GM13977 (cell line): ENCODE measurements around the gene PCDHGA7.
"Not testable (repeated sequence)": the region's sequence is repeated elsewhere in the genome, so short reads cannot be mapped to it uniquely, and the experiment has no call there.

ENCODE experiments used
- DNase-seq: peaks from one replicate; pipeline ENCODE4 v3.0.0; 2012; ENCODE audit warnings: low spot score
- in situ Hi-C: fragments of 300-500 bp; cut with MboI; formaldehyde crosslinking; loops from one replicate; pipeline ENCODE4 v1.12.0; 2022; ENCODE audit warnings: low sequenced_read_pairs, low pct_unique_long_range_greater_than_20kb, mixed read lengths, inconsistent platforms; ENCODE audit not compliant: unreplicated experiment
- TF ChIP-seq, protein P1 (sequence below): IDR thresholded peaks from 2 replicates; pipeline ENCODE4 v1.5.1; 2012; ENCODE audit warnings: mild to moderate bottlenecking, control low read depth; ENCODE audit not compliant: insufficient read depth; ENCODE audit errors: extremely low read depth, missing control alignments

PCDHGA7 gene

DNA sequence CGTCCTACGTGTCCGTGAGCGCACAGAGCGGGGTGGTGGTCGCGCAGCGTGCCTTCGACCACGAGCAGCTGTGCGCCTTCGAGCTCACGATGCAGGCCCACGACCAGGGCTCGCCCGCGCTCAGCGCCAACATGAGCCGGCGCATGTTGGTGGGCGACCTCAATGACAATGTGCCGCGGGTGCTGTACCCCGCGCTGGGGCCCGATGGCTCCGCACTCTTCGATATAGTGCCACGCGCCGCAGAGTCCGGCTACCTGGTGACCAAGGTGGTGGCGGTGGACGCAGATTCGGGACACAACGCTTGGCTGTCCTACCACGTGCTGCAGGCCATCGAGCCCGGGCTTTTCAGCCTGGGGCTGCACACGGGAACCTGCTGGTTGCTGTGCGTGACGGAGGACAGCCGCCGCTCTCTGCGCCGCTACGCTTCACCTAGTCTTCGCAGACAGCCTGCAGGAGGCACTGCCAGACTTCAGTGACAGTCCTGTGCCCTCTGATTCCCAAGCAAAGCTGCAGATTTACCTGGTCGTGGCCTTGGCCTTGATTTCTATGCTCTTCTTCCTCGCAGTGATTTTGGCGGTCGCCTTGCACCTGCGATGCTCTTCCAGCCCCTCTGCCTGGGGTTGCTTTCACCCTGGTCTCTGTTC is 45.4 kb downstream of the PCDHGA7 start:
- in situ Hi-C loops = no loop called here
- TF ChIP-seq, protein P1, sequence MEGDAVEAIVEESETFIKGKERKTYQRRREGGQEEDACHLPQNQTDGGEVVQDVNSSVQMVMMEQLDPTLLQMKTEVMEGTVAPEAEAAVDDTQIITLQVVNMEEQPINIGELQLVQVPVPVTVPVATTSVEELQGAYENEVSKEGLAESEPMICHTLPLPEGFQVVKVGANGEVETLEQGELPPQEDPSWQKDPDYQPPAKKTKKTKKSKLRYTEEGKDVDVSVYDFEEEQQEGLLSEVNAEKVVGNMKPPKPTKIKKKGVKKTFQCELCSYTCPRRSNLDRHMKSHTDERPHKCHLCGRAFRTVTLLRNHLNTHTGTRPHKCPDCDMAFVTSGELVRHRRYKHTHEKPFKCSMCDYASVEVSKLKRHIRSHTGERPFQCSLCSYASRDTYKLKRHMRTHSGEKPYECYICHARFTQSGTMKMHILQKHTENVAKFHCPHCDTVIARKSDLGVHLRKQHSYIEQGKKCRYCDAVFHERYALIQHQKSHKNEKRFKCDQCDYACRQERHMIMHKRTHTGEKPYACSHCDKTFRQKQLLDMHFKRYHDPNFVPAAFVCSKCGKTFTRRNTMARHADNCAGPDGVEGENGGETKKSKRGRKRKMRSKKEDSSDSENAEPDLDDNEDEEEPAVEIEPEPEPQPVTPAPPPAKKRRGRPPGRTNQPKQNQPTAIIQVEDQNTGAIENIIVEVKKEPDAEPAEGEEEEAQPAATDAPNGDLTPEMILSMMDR = no peak
- no peak for DNase-seq

DNA sequence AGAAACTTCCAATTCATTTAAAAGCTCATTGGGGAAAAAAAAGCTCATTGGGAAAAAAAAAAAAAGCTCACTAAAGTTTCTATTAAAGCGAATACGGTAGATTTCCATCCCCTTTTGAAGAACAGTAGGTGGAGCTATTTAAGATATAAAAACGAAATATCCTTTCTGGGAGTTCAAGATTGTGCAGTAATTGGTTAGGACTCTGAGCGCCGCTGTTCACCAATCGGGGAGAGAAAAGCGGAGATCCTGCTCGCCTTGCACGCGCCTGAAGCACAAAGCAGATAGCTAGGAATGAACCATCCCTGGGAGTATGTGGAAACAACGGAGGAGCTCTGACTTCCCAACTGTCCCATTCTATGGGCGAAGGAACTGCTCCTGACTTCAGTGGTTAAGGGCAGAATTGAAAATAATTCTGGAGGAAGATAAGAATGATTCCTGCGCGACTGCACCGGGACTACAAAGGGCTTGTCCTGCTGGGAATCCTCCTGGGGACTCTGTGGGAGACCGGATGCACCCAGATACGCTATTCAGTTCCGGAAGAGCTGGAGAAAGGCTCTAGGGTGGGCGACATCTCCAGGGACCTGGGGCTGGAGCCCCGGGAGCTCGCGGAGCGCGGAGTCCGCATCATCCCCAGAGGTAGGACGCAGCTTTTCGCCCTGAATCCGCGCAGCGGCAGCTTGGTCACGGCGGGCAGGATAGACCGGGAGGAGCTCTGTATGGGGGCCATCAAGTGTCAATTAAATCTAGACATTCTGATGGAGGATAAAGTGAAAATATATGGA is 48.0 kb downstream of the PCDHGA7 start, which contains the start of gene PCDHGA12:
TSS of gene PCDHGA12 (plus strand) at position 176 of the 782 bp plus-strand sequence. CDS start at position 429, 253 bp downstream.
- DNase-seq = peak; percentile 85
- in situ Hi-C loops = no loop called here

DNA sequence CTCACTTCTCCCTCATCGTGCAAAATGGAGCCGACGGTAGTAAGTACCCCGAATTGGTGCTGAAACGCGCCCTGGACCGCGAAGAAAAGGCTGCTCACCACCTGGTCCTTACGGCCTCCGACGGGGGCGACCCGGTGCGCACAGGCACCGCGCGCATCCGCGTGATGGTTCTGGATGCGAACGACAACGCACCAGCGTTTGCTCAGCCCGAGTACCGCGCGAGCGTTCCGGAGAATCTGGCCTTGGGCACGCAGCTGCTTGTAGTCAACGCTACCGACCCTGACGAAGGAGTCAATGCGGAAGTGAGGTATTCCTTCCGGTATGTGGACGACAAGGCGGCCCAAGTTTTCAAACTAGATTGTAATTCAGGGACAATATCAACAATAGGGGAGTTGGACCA is 48.7 kb downstream of the PCDHGA7 start:
- TF ChIP-seq, protein P1 = no peak
- in situ Hi-C loops = no loop called here
- peak; percentile 61 for DNase-seq

More for the DNA sequence above, 48.0 kb downstream of the PCDHGA7 start, which contains the start of gene PCDHGA12:
- TF ChIP-seq, protein P1 = peak; percentile 61

GRCh38 chr5:141432308-141432707 is 49.8 kb downstream of the PCDHGA7 start:
- DNase-seq, in situ Hi-C loops: not testable (repeated sequence)

DNA sequence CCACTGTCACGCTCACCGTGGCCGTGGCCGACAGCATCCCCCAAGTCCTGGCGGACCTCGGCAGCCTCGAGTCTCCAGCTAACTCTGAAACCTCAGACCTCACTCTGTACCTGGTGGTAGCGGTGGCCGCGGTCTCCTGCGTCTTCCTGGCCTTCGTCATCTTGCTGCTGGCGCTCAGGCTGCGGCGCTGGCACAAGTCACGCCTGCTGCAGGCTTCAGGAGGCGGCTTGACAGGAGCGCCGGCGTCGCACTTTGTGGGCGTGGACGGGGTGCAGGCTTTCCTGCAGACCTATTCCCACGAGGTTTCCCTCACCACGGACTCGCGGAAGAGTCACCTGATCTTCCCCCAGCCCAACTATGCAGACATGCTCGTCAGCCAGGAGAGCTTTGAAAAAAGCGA is 50.2 kb downstream of the PCDHGA7 start:
- in situ Hi-C loops, DNase-seq: not testable (repeated sequence)

DNA sequence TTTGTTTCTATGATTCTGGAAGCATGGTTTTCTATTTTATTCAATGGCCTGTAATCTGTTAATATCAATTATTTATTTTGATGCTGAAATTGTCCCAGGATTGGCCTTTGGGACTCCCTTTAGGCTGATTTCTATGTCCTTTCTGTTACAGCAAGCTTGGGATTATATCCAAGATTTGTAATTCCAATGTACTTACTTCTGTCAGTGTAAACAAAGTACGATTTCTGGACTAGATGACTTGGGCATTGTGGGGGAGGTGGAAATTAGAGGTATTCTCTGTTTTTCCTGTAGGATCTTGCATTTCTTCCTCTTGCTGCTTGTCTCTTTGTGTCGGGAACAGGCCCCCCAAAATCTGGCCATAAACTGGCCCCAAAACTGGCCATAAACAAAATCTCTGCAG is 51.5 kb downstream of the PCDHGA7 start:
- DNase-seq = no peak
- in situ Hi-C loops = no loop called here
- TF ChIP-seq, protein P1 = no peak
